Ovary (tissue), 3 donors: ENCODE results near the gene TTC7B.

Source experiments
- POLR2A ChIP-seq: fragments of 450-650 bp; IDR thresholded peaks from one replicate; pipeline ENCODE4 v1.6.1; 2017; ENCODE audit warnings: antibody characterized with exemption, mild to moderate bottlenecking, moderate library complexity
- TF ChIP-seq, protein P1 (sequence below), 3 donors: fragments of 450-650 bp in 2 of 3; fragments of 200-600 bp in 1 of 3; IDR thresholded peaks; one replicate each; pipeline versions ENCODE4 v1.5.1 to v1.8.0; 2016 to 2022; ENCODE audit warnings: antibody characterized with exemption in 3 of 3, mild to moderate bottlenecking in 1 of 3
- donor health status: DM: no; HTN: no; CAD: no.

DNA sequence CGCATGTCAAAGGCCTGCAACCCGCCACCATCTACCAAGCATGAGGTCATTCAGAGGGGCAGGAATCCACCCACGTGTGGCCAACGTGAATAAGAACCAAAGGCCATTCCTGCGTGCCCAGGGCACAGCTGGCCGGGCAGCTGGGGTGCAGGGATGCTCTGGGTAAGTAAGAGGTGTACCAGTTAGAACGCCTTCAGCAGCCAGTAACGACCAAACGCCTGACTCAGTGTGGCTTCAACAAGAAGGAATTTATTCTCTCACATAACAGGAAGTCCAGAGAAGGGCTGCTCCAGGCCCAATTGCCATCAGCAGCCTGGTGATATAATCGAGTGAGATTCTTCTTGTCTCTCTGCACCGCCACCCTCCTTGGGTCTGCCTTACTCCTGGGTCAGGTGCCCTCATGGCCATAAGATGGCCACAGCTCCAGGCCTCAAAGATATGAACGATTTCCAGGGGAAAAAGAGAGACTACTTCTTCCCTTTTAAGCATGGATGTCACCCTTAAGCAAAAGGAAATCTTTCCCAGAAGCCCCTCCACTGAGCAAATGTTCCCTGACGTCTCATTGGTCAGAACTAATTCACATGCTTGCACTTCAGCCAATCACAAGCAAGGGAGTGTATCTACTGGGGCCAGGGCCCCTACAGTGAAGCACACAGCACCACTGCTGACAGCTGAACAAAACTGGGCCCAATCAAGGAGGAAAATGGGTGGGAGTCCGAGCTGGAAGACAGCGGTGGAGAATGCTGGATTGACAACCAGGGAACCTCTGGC is 7.3 kb downstream of the TTC7B start:
- TF ChIP-seq, protein P1, sequence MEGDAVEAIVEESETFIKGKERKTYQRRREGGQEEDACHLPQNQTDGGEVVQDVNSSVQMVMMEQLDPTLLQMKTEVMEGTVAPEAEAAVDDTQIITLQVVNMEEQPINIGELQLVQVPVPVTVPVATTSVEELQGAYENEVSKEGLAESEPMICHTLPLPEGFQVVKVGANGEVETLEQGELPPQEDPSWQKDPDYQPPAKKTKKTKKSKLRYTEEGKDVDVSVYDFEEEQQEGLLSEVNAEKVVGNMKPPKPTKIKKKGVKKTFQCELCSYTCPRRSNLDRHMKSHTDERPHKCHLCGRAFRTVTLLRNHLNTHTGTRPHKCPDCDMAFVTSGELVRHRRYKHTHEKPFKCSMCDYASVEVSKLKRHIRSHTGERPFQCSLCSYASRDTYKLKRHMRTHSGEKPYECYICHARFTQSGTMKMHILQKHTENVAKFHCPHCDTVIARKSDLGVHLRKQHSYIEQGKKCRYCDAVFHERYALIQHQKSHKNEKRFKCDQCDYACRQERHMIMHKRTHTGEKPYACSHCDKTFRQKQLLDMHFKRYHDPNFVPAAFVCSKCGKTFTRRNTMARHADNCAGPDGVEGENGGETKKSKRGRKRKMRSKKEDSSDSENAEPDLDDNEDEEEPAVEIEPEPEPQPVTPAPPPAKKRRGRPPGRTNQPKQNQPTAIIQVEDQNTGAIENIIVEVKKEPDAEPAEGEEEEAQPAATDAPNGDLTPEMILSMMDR (IDR thresholded peaks at IDR 0.05): no peak
- no peak for TF ChIP-seq POLR2A
